Activated CD8-positive, alpha-beta memory T cell treated with anti-CD3 and anti-CD28 coated beads, Interleukin-2, amount 50 U/mL, for 4 hours (primary cell): ENCODE results near the gene CFDP1.
A peak's percentile ranks its signal among the peaks of the same experiment; 100 is the strongest.

ENCODE experiments used
- DNase-seq: peaks from one replicate; pipeline ENCODE4 v3.0.0-alpha.2; 2020

The CFDP1 gene

DNA sequence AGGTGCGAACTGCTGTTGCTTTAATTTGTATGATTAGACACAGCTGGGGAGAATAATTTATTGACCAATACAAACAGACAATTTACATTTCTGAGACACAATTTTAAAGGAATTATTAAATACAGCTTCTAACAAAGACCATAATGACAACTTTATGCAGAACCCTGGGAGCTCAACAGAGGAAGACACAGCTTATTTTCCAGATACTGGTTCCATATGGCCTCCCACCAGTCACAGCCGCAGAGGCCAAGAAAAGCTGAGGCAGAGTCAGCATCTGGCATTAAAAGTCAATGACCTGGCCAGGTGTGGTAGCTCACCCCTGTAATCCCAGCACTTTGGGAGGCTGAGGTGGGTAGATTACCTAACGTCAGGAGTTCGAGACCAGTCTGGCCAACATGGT, 115.8 kb downstream of the CFDP1 start:
- no peak for DNase-seq

DNA sequence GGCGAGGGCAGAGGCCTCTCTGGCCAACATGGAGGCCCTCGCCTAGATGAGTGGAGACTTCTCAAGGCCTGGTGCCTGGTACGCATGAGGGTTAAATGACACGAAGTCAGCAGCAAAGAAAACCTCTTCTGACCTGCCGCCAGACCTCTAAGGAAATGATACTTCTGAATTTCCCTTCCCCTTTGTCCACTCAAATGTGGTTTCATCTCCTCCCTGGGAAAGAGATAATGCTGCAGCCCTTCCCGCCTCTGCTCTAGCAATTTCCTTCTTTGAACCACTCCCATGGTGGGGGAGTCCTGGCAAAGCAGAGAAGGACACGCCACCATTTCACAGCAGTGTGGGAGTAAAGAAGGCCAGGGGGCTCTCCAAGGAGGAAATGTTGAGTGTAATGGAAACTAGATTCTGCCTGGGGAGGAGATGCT, 116.2 kb downstream of the CFDP1 start:
- DNase-seq: no peak

DNA sequence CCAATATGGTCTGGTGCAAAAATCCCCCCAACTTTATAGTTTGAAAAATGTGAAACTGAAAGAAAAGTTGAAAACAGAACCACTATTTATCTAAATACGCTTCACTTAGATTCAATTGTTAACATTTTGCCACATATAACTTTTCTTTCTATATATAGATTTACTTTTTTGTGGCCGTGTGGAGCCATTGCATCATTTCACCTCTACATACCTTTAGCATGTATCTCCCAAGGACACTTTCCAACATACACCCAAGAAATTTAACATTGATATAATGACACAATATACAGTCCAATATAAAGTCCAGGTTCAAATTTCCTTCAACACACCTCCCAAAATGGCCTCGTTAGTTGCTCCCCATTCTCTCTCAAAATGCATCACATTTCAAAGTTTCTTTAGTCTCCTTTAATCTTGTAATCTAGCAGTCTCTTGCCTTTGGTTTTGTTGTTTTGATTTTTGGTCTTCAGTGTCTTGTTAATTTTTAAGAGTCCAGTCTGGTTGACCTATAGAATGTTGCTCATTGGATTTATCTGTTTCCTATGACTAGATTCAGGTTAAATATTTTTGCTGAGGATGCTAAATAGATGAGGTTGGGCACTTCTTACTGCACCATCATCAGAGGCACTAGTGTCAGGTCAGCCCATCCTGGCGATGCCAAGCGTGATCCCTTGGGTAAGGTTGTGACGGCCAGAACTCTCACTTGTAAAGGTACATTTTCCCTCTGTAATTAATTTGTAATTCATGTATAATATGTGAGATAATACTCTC, 117.6 kb downstream of the CFDP1 start:
- no peak for DNase-seq

DNA sequence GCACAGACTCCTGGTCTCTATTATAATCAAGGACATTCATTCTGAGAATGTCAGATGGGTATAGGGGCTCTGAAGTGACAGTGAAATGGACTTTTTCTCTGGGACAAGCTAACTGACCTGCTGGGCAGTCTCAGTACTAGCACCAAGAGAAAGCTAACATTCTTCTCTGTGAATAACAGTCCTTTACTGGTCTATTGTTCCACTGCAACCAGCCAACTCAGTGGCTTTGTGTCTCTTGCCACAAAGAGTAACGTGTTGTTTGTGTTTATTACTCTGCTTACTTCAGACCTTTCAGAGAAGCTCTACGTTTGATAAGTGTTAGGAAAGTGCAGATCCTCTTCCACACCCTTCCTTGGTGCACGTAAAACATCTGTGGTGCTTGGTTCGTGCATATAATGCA, 120.4 kb downstream of the CFDP1 start:
- no peak for DNase-seq

DNA sequence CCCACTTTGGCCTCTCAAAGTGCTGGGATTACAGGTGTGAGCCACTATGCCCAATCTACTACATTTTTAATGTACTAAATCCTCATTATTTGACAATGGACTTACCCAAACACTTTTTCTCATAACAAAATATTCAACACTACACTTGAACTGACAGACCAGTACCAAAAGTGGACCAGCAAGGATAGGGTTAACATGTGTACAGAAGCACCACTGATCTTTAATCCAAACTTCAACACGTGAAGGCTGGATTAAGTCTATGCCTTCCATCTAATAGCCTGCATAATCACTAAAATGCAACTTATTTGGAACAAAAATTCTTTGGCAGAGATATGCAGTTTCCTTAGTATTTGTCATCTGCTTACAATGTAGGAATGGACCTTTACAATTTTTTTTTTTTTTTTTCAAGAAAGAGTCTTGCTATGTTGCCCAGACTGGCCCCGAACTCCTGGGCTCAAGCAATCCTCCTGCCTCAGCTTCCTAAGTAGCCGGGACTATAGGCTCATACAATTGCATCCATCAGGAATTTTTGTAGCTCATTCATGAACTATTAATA, 121.8 kb downstream of the CFDP1 start:
- DNase-seq: no peak

DNA sequence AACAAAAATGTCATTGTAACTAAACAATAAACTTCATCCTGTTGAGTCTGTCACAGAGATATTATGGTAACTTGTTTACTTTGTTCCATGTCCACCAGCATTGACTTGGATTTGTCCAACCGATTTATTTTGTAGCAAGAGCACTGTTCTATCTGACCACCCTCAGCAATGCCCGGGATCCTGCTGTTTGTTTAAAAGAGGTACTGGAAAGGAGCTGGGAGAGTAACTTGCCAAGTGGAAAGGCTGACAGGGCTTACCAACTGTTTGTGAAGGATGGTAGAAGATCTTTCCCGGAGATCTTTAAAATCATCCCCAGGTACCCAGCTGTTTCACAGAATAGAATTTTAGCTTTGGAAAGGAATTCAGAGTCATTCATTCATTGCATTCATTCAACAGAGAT, 122.8 kb downstream of the CFDP1 start:
- no peak for DNase-seq

DNA sequence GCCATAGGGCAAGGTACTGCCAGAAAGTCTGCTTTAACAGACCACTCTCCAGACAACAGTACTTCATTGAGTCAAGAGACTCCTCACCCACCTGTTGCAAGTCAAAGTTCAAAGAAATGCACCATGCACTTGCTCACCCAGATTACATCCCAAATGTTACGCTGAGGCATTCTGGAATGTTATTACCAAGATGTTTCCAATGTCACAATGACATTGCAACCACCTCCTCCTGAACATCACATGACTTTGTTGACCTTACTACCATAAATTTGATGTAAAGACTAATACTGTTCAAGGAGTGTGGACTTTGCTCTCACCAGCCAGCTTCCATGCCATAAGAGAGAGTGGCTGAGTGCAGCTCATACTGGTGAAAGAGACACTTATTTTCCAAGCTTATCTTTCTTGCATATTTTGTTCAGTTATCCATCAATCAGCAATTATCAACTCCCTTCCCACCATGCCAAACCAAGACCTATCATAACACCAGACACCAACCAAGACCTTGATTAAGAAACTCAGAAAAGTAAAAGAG, 123.3 kb downstream of the CFDP1 start:
- DNase-seq: no peak

DNA sequence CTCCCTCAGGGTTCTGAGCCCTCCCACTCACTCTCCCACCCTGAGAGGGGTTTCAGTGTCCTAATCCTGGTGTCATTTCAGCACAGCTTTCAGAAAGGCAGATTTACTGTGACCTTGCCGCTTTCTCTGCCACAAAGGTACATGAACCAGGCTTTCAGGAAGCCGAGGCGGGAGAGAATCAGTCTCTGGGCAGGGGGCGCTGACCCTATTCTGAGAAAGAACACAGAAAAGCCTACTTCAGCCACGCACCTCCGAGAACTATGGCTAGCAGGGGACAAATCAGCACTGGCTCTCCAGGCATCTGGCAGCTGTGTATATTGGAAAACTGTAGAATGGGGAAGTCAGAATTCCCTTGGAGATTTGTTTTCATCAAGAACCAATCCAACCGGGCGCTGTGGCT, 124.1 kb downstream of the CFDP1 start:
- DNase-seq: no peak

DNA sequence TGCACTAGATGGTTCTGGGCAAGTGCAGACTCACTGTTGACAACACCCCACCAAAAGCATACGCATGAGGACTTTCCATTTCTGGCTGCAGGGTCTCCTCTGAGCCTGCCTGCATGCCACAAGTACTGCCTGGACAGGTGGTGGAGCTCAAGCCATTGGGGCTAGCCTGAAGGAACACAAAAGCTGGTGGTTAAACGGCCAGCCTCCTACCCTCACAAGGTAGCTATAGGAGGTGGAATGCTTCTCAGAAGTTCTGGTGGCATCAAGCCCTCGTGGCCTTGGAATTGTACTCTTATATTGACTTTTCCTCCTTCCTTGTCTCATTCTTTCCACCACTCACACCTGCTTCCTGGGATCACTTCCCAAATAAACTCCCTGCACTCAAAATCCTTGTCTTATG, 125.3 kb downstream of the CFDP1 start:
- DNase-seq: no peak

DNA sequence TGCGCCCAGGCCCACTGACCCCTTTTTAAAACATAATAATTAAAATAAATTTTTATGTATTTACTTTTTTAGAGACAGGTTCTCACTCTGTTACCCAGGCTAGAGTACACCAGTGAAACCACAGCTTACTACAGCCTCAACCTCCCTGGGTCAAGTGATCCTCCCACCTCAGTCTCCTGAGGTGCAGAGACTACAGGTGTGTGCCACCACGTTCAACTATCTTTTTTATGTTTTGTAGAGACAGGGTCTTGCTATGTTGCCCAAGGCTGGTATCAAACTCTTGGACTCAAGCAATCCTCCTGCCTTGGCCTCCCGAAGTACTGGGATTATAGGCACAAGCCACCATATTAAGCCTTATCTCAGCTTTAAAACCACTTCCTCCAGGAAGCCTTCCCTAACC, 125.8 kb downstream of the CFDP1 start:
- no peak for DNase-seq

DNA sequence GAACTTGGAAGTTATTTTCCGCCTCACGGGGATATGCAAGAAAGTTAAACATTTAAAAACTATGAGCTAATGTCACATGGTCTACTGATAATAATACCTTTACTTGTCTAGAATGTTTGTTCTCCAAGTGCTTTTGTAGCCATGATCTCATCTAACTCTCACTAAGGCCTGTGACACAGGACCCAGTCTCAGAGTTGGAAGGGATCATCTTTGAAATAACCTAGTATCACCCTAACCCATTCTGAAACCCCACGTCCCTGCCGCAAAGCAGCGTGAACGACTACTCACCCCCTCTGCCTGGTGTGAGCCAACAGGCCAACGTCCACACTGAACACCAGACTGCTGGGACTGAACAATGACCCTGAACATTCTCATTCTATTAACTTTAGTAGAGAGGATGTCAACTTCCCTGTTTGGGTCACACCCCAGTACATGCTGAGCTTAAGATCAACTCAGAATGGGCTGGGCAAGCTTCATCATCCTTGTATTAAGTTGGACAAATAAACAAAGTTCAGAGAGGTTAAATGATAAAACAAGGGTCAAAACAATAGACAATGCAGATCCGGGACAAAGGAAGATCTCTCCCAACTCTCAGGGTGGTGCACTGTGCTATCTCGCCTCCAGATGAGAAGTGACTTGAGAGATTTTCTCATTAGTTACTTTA, 127.1 kb downstream of the CFDP1 start:
- DNase-seq: no peak

DNA sequence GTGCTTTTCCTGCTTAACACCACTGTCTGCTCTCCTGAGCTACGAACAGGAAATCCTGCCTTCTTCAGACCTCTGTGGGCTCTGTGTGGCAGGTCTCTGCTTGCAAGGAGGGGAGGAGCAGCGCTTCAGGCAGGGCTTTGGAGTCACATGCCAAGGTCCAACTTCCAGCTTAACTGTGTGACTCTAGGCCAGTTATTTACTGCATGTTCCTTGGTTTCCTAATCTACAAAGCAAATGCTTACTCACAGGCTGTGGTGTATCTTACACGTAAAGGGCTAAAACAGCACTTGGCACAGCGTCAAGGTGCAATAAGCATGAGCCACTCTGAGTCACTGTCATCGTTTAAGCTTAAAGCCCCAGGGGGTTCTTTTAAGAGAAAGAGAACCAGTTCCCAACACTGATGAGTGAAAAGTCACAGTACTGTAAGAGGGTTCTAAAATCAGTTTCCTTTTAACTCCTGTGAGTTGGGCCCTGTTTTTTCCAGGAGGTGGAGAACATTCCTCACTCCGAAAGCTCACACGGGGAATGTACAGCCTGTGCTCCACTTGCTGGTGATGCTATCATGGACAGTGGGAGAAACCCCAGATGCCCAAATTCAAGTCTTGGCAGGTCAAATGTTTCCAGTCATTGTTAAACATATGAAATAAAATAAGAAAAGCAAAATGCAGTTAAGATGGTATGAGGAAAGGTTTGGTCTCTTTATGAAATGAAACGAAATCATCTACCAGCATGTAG, 127.8 kb downstream of the CFDP1 start:
- peak; percentile 43 for DNase-seq

DNA sequence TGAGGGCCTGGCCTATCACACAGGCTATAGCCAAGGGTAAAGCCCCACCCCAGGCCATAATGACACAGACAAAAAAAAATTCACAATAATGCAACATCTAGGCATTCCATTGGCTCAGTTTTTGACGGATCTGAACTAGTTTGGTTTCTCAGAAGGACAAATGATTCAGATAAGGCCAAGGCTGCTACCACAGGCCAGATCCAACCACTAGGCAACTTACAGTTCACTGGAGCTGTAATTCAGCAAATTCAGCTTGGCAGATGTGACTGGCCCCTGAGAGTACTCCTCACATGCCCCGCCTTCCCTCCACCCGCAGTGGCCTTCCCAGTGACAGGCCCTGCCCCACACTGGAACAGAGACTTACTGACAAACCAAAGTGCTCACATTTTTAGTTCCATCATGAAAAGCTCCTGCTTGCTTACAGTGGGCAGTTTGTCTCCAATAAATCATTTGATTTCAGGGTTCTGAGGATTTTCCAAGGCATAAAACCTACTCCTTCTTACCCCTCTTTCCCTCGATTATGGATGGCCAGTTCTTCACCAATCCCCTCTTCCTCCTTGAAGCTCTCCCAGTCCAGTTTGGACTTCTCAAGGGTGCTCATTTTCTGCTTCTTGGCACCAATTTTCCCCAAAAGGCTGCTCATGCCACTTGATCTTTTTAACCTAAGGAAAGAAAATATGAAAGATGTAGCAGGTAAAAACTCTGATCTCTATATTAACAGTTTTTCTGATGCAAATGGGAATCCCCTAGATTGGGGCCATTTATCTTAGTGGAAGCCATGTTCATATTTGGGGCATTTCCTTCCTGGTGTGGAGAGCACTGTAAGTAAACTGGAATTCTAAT, 128.6 kb downstream of the CFDP1 start:
- DNase-seq: no peak

DNA sequence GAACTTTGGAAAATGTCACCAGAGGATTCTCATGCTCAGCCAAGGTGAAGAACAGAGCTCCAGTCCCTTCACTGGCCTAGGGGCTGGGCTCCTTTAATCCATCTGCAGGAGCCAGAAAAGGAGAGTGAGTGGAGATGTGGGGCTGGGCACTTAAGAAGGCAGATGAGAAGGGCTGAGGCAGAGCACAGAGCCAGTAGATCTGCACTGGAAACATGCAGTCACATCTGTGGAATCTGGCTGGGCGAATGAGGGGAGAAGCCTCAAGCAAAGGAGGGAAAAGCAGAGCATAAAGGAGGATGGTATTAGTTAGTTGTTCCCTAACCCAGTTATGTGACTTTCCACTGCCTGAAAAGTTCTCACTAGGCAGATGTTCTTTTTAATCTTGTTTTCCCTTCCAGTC, 131.5 kb downstream of the CFDP1 start:
- no peak for DNase-seq

DNA sequence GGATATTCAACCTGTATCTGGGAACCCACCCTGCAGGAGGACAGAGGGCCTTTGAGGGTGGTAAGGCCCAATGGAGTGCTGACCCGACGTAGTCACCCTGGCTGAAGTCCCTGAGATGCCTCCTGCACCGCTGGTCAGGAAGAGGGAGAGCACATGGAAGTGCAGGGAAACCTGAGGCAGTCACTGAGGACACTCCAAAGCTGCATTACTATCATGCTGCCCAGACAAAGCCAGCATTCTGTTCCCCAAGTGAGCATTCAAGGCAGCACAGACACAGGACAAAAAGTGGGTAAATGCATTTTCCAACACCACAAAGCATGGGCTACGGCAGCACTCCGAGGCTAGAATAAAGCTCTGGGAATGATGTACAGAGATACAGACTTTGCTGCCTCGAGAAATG, 135.0 kb downstream of the CFDP1 start:
- DNase-seq: no peak

DNA sequence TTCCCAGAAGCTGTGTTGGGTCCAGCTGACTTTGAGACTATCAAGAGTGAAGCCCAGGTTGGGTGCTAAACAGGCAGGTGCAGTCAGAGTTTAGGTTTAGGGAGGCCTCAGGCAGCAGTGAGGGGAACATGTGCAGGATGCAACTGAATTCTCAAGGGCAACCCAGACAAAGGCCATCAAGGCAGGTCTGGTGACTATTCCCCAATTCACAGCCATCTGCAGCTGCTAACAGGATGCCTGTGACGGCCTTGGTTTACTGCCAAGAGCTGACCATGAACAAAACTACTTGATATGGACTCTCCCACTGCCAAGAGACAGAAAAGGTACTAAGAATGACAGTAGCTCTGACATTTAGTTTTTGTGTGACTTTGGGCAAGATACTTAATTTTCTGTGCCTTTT, 136.7 kb downstream of the CFDP1 start:
- no peak for DNase-seq

DNA sequence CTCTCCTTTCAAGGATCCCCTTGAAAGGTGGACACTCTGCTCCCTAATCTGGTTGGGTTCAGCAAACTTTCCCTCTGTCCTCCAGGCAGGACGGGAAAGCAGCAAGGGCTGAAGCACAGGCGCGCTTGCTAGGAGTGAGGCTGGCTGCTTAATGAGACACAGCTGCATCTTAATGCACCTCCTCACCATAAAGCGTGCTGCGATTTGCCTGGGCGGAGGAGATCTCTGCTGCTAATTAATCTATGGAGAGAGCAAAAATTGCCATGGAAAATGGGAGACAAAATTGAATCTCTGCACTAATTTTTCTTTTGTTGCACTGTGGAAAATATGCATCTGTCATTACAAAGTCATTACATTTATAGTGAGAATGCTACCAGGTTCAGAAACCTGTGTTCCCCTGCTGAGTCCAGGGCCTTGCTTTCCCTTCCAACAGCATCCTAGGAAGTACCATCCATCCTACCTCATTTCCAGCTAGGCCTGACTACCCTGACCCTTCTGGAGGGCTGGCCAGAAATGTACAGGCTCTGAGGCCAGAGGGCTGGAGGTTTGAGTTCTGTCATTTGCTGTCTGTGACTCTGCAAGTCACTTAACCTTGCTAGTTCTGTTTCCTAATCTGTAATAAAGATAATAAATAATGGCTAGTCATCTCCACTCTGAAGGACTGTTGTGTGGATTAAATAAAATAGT, 138.4 kb downstream of the CFDP1 start:
- no peak for DNase-seq

DNA sequence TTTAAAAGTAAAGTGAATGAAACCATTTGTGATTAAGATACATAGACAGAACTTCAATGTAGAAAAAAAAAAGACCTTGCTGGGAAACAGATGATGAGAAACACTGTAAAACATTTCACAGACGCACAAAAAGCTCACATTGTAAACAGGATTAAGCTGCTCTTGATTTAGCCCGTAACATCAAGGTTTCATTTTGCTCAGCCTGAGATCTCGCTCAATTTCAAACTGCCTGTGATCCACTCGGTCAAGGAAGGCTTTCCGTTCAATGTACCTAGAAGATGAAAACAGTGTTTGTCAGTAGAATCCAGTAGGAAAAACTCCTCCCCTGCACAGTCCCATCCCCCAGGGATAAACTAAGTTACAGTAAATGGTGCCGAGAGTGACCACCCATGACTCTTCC, 139.5 kb downstream of the CFDP1 start:
- DNase-seq: no peak

DNA sequence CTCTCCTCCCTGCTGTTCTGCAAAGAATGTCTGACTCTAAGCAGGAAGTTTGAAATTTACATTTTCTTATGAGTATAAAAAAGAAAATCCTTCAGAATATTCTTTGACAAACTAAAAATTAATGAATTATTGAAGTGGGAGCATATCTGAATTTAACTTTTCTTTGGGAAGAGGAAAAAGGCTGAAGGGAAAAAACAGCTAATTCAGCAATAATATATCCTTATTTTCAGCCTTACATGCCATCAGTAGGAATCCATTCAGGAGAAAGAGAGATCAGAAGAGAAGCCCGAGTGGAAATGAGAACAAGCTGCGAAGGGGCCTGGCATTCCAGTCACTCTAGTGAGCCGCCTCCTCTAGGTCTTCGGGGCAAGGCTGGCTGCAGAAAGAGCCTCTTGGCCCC, 140.1 kb downstream of the CFDP1 start:
- DNase-seq: no peak

DNA sequence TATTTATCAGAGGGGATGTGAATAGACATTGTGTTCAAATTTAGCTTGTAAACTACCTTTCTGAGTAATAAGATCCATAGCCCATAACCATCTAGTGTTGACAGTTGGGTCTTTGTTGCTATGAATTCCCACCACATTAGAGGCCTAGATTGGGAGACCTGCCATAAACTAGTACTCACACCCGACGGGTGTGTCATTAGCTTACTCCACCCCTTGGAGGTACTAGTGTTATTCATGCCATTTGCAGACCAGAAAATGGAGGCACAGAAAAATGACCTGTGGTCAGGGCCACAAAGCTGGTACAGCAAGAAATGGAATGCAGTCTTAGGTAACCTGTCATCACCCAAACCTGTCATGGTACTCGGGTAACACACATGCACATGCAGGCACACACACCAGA, 140.6 kb downstream of the CFDP1 start:
- no peak for DNase-seq

DNA sequence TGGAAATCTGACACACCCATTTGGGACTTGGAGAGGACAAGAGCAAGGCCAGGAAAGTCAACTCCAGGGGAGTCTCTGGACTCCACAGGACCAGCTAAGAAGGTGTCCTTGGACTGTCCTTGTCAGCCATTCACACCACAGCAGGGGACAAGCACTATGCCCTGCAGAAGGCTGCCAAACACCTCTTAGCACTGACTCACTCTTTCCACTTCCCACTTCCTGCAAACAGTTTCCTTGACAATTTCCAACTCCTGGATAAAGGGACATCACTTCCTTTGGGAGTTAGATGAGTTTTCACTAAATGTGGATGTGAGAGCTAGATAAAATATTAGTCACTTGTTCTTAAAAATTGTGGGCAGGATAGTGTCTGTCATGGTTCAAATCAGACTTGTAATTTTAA, 144.1 kb downstream of the CFDP1 start:
- no peak for DNase-seq

DNA sequence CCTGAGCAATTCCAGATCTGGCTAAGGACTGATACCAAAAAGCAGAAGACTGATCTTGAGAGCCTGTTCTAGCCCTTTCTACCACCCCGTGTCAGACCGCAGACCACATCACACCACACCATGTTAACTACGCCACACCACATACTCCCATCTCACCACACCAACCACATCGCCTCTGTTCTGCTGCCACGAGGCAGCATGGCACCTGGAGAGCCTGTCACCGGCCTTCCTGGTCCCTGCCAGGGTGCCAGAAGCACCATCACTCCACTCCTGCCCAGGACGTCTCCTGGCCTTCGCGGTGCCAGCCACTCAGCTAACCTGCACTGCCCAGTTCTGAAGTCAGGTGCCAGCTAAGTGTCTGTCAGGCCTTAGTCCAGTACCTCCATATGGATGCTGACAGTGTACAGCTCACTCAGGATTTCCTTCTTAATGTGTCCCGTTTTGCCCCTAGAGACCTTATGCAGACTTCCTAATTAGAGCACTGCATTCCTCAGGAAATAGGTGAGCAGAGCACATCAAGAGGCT, 144.6 kb downstream of the CFDP1 start:
- peak; percentile 39 for DNase-seq
